Measurements from ENCODE around the gene XYLT2. TPM values are rescaled to one million over a fixed set of nuclear protein-coding genes. Genes with fewer than 3 reads are reported as not detected.
A peak's percentile ranks its signal among the peaks of the same experiment; 100 is the strongest.
"Not testable (repeated sequence)": the region's sequence is repeated elsewhere in the genome, so short reads cannot be mapped to it uniquely, and the experiment has no call there.

XYLT2 gene
- total RNA-seq, 2 donors from 2014 or later, result 18.1 to 21.9 TPM

DNA sequence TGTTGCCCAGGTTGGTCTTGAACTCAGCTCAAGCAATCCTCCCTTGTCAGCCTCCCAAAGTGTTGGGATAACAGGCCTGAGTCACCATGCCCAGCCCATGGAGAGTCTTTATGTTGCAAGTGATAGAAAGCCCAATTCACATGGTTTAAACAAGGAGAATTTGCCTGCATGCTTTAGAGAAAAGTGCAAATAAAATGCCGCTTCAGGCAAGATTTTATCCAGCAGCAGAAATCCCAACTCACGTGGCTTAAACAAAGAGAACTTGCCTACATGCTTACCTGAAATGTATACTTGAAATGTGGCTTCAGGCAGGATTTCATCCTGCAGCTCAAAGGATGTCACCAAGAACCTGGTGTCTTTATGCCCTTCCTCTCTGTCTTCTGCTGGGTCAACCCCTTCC is 28.8 kb upstream of the XYLT2 start:
- intact Hi-C loops (cut with DNase I), result no loop called here
- no peak for DNase-seq (ENCODE audit: low spot score)

DNA sequence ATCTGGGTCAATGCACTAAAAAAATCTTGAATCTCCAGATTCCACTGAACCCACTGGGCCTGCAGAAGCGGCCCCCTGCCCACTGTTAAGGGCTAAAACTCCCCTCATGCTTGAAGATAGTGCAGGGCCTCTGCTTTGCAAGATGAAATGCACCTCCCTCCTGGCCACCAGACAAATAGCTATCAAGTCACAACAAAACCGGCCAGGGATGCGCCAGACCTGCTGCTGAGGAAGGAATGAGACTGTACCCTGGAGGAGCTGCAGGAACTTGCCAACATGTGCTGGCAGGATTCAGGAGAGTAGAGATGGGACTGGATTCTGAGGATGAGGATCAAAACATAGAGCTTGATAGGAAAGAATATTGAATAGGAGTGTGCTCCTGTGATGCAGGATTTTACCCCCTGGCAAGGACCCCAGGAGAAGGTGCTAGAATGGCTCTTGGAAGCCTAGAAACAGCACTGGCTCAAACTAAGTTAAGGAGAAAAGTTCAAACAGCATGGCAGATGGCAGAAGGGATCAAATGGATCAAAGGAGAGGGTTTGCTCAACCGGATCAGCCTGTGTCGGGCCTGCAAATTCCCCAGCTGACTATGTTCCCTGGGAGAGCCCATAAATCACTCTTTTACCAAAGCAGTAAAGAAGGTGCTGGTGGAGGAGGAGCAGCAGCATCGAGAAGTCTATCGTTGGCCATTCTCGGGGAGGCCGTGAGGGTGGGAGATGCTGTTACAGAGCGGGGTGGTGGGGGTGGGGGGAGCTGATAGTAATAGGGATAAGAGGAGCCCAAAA is 27.2 kb upstream of the XYLT2 start:
- intact Hi-C loops (cut with DNase I), result no loop called here
- DNase-seq (ENCODE audit: low spot score), result peak; percentile 53

DNA sequence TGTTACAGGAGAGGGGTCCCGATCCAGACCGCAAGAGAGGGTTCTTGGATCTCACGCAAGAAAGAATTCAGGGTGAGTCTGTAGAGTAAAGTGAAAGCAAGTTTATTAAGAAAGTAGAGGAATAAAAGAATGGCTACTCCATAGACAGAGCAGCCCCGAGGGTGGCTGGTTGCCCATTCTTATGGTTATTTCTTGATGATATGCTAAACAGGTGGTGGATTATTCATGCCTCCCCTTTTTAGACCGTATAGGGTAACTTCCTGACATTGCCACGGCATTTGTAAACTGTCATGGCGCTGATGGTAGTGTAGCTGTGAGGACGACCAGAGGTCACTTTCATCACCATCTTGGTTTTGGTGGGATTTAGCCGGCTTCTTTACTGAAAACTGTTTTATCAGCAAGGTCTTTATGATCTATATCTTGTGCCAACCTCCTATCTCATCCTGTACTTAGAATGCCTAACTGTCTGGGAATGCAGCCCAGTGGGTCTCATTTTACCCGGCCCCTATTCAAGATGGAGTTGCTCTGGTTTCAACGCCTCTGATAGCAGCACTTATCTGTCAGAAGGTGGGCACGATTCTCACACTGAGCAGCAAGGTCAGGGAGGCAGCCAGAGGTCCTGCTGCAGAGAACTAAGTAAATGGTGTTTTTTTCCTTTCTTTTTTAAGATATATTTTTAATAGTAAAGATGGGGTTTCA is 26.5 kb upstream of the XYLT2 start:
- intact Hi-C loops (cut with DNase I), result no loop called here
- DNase-seq (ENCODE audit: low spot score), result peak; percentile 17

DNA sequence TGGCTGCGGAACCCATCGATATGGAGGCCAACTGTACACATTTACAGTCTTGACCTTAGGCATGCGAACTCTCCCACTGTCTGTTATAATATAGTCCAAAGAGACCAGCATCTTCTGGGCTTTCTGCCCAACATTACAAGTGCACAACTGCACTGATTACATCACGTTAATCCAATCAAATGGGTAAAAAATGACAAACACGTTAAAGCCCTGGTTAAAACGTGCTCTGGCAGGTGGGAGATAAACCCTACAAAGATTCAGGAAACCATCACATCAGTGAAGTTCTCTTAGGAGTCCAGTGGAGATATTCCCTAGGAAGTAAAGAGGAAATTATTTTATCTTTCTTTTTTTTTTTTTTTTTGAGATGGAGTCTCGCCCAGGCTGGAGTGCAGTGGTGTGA is 23.7 kb upstream of the XYLT2 start:
- DNase-seq (ENCODE audit: low spot score), result no peak
- intact Hi-C loops (cut with DNase I), result no loop called here

DNA sequence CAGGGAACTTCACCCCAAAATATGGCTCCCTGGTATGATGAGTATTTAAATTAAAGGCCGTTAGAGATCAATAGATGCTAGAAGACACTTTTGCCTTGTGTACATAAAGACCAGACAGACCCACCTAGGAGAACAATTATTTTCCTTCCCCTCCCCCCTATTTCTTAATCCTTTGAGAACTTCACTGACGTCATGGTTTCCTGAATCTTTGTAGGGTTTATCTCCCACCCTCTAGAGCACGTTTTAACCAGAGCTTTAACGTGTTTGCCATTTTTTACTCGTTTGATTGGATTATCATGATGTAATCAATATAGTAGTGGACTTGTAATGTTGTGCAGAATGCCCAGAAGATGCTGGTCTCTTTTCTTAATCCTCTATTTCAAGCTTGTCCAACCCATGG is 22.9 kb upstream of the XYLT2 start:
- DNase-seq (ENCODE audit: low spot score), result no peak
- intact Hi-C loops (cut with DNase I), result no loop called here

DNA sequence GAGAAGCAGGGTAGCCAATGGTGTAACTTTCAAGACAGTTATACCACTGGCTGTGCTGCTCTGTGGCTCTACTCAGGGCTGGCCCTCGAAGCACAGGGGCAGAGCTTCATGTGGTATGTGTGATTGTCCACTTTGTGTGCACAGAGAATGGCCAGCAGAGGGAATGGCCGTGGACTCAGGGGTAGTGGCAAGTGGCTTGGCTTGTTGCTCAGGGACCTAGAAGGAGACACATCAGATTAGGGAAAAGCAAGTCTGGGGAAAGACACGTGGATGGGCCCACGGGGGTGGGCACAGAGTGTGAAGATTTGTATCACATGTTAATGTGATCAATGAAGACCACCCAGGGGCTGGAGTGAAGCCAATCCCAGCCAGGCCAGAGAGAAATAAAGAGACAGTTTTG is 20.0 kb upstream of the XYLT2 start:
- intact Hi-C loops (cut with DNase I), result no loop called here
- DNase-seq (ENCODE audit: low spot score), result peak; percentile 40

DNA sequence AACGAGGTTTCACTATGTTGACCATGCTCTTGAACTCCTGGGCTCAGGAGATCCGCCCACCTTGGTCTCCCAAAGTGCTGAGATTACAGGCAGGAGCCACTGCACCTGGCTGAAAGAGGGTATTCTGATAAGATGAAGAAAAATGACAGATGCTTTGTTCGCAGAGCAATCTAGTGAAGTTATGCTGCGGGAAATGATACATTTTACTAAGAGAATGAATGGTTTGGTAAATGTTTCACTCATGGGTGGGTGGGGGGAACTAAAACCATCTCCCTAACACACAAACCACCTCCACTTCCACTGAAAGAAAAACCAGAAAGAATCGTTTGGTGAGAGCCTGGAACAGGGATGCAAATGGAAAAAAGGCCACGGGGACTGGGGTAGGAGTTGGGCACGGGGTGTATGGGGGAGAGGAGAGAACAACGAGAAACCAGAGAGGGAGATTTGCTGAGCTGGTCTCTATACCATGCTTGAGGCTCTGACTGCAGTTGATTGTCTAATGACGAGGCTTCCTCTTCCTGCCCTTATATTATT is 19.0 kb upstream of the XYLT2 start:
- intact Hi-C loops (cut with DNase I), result no loop called here

DNA sequence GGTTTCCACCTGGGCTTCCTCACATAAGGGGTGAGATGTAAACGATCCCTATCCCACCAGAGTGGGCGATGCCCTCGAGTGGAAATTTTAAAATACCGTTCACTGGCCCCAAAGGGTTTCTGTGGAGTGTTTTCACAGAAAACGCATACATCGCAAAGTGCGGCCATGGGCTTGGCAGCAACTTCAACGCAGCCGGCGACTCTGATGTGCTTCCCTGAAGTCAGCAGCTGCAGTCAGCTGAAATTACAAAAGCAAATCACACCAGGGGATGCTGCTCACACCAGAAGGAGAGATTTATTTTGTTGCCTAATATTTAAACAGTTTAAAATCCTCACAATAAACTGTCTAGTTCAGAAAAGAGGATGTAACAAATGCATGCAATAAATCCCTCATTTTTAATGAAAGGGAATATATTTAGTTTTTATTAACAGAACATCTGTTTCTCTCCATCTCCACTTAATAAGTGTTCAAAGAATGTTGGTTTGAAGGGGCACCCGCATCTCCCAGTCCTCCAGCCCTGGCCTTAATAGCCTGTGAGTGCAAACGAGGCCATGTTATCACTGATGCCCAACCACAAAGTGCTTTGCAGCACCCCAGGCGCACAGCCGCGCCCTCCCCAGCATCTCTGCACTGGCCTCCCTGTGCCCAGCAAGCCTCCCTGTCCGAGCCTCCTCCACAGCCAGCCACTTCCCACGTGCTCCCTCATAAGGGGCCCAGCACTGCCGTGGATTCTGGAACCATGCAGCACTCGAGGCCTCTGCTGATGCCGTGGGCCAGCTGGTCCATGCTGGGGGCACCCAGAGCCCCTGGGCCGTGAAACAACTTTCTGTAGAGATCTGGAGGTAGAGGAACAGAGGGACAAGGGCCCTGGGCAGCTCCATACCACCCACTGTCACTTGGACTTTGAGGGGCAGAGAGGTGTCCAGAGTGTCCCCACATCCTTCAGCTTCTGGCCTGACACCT is 17.3 kb upstream of the XYLT2 start:
- peak; percentile 58 for DNase-seq (ENCODE audit: low spot score)
- intact Hi-C loops (cut with DNase I), result no loop called here

More for the DNA sequence above, 19.0 kb upstream of the XYLT2 start:
- peak; percentile 34 for DNase-seq (ENCODE audit: low spot score)

DNA sequence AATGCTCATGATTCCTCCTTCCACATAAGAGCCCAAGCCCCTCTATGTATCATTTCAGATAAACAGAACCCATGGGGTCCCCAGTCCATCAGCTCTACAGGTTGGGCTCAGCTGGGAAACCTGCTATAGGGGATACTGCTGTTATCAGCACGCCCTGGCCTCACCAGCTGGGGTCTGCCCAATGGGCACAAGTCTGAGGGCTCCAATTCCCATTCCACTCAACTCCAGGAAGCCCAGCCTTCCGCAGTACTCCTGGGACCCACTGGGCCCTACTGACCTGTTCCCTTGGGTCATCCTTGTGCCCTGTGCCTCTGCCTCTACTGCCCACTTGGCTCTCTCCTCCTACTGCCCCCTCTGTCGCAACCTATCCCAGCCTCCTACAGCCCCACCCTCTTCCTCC is 16.2 kb upstream of the XYLT2 start:
- peak; percentile 47 for DNase-seq (ENCODE audit: low spot score)
- intact Hi-C loops (cut with DNase I), result no loop called here

DNA sequence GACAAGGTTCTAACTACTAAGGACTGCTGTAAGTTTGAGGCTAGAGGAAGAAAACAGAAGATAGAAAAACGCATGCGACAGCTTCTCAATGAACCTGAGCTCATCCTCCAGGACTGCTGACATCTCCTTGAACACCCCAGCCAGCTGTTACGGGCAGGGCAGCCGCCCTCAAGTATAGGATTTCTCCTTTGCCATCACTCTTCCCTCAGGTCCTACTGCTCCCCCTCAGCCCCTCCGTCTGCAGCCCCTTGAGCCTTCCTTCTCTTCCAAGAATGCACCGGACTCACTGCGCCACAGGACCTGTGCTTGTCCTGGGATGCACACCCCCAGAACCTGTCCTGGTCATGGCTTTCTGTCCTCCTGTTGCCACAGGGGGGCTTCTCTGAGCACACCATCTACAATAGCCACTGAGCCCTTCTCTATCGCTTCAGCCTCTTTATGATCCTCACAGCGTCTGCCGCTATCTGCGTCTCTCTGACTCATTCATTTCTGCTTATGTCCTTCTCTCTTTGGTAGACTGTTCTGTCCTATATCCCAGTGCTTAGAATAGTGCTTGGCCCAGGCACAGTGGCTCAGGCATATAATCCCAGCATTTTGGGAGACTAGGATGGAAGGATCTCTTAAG is 15.7 kb upstream of the XYLT2 start:
- peak; percentile 67 for DNase-seq (ENCODE audit: low spot score)
- intact Hi-C loops (cut with DNase I), result no loop called here

DNA sequence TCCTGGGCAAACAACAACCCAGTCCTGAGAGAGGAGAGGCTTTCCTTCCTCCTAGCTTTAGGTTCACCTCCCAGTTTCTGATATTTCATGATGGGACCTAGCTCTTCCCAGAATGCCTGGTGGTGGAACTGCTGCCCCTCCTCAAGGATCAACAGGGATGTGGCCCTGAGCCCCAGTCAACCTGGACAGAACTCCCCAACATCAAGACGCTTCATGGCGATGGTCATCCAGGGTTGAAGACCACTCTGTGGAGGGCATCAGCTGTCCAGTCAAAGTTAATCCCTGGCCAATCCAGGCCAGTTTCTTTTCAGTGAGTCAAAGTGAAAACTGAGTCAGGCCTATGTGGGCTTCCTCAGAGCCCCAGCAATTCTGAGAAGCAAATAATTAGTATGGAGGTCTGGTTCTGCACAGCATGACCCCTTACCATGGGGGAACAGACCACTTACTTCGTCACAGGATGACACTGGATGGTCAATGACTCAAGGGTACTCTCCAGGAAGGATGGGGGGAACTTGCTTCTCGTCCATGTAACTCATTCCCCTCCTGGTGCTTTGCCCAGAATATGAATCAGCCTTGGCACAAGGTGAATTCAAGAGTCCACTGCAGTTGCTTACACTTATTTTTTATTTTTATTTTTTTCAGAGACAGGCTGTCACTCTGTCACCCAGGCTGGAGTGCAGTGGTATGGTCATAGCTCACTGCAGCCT is 14.7 kb upstream of the XYLT2 start:
- DNase-seq (ENCODE audit: low spot score), result peak; percentile 64
- intact Hi-C loops (cut with DNase I), result no loop called here

DNA sequence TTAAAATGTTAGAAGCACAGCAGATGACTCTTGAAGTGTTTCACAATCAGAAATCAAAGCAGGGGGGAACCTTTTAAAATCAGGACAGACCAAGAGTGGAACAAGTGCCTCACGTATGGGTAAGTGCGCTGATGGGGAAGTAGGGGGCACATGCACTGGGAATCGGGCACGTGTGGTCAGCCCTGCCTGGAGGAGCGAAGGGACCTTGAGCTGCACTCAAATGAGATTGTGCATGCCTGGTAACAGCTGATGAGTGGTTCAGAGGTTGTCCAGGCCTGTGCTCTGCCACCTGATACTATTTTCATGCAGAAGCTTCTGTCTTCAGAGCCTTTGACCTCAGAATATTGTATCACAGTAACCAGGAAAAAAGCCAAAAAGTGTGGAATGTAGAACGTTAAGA is 13.7 kb upstream of the XYLT2 start:
- DNase-seq (ENCODE audit: low spot score), result no peak
- intact Hi-C loops (cut with DNase I), result no loop called here

DNA sequence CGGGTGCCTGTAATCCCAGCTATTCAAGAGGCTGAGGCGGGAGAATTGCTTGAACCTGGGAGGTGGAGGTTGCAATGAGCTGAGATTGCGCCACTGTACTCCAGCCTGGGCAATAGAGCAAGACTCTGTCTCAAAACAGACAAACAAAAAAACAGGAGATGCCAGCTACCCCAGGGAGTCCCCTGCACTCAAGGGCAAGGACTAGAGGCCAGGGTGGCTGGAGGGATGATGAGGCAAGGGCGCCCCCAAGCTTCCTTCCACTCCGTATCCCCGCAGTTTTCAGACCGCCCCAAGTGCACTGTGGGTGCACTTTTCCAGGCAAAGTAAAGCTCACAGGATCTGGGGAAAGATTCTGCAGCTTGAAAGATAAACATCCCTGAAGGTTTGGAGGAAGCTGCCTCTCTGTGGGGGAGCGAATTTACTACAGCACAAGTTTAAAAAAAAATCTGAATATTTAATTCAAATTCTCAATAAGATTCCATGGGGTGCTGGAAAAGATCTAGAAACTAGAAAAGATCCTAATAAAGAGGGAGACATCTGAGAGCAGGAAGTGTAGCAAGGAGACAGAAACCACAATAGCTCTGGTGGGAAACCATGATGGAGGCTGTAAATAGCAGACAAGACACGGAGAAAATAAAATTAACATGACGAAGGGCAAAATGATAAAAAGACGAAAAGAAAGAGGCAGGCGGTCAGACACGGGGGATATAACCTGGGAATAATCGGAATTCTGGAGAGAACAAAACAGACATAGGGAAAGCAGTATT is 12.5 kb upstream of the XYLT2 start:
- peak; percentile 36 for DNase-seq (ENCODE audit: low spot score)
- intact Hi-C loops (cut with DNase I), result not testable (repeated sequence)

DNA sequence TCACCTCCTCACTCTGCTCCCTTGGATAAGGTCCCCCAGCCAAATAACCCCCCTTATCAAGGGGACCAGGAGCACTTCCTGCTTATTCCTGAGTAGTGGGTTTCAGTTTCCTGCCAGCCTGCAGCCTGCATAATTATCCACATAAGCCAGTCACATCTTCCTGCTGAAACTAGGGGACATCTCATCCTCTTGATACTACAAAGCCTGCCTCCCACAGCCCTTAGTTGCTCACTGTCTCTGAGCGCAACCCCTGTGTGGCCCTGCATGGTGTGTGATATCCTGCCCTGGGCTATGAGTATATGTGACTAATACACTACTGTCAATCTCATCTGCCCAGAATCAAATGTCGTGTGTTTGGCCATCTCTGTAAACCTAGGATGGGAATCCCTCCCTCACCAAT is 8.0 kb upstream of the XYLT2 start:
- DNase-seq (ENCODE audit: low spot score), result peak; percentile 7
- intact Hi-C loops (cut with DNase I), result no loop called here

DNA sequence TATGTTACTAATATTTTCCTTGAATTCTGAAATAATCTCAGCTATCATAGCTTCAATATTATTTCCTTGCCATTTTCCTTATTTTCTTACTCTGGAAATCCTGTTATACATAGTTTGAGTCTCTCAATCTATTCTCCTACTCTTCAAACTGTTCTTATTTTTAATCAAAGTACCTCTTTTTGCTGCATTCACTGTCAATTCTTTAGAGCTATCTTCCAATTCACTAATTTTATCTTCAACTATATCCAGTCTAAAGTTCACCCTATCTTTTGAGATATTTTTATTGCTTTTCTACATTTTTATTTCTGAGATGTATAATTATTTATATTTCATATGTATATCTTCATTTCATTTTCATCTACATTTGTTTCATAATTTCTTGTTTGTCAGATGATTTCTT is 7.3 kb upstream of the XYLT2 start:
- intact Hi-C loops (cut with DNase I), result no loop called here
- DNase-seq (ENCODE audit: low spot score), result no peak

DNA sequence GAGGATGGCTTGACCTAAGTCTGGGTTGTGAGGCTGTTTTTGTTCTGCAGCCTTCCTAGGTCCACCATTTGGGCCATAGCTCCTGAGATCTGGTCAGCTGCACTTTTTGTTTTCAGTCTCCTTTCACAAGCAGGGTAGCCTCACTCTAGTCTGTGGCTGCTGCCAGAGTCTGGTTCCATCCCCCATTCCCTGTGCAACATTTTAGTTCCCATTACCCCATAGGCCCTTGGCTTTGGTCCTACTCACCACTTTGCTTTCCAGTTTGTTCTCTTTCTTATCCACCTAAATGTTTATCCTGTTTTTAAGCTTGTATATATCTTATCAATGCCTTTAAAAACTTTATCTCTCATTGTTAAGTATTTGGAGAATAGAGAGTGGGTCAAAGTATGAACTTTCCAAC is 6.5 kb upstream of the XYLT2 start:
- DNase-seq (ENCODE audit: low spot score), result peak; percentile 13
- intact Hi-C loops (cut with DNase I), result no loop called here

DNA sequence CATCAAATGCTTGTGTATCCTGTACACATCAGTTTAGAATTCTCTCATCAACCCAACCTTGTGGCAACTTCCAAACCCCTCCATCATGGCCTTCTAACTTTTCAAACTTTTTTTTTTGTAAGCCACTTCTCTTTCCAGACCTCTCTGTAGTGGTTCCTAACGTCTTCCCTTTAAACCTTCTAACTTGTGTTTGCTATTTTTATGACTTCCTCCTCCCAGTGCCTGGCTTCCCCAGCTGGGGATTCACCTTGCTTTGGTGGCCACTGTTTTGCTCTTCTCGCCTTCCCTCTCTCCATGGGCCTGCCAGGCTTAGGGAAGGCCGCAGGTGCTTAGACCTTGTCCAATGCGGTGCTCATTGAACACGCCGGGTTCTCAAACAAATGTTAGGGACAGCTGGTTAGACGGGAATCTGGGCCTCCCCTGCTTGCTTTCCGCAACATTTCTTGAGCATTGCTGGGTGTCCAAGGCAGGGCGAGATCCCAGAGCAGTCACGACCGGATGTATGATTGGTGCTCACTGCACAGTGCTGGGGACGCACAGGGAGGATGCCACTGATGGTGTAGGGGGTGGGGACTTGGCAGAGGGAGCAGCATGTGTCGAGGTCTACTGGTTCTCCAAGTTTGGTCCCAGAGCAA is 1.1 kb upstream of the XYLT2 start:
- peak; percentile 64 for DNase-seq (ENCODE audit: low spot score)
- intact Hi-C loops (cut with DNase I), result no loop called here

All from posterior vena cava (tissue), 2 donors.